Stimulated activated naive CD8-positive, alpha-beta T cell treated with anti-CD3 and anti-CD28 coated beads, Interleukin-15, amount 100 ng/mL, for 72 hours (primary cell): ENCODE data around the gene CACNA1G.

ENCODE experiments used
- ATAC-seq: fragments of 150-1000 bp; cut with Tn5 transposase; 2 replicates; pipeline ENCODE4 v1.10.0; 2021; ENCODE audit warnings: mild to moderate bottlenecking, moderate library complexity
- DNase-seq, 2 donors: peaks; one replicate each; pipeline ENCODE4 v3.0.0; 2021 to 2022
- H3K27ac Mint-ChIP-seq, 2 donors: one replicate each; pipeline ENCODE4 v1.8.0; 2022; ENCODE audit warnings: mild to moderate bottlenecking in 2 of 2, mixed read lengths in 2 of 2, moderate library complexity in 2 of 2
- H3K27me3 Mint-ChIP-seq: one replicate; pipeline ENCODE4 v1.8.0; 2022; ENCODE audit warnings: mixed read lengths
- H3K4me1 Mint-ChIP-seq: one replicate; pipeline ENCODE4 v1.8.0; 2022; ENCODE audit warnings: mild to moderate bottlenecking, mixed read lengths
- H3K4me3 Mint-ChIP-seq, 2 donors: one replicate each; pipeline ENCODE4 v1.8.0; 2022; ENCODE audit warnings: mild to moderate bottlenecking in 2 of 2, mixed read lengths in 2 of 2, moderate library complexity in 1 of 2
- H3K9me3 Mint-ChIP-seq, 2 donors: one replicate each; pipeline ENCODE4 v1.8.0; 2022; ENCODE audit warnings: mixed read lengths in 2 of 2

Gene CACNA1G

GRCh38 chr17:50565402-50566350, 5.2 kb downstream of the CACNA1G start:
- peak overlapping the region in 1 of 2 donors; percentile 43 for H3K27ac Mint-ChIP-seq
- no peaks in the 10 kb centered on the region for H3K9me3 Mint-ChIP-seq
- ATAC-seq = no peak
- peaks cover 24% of the 10 kb centered on the region for H3K4me1 Mint-ChIP-seq
- DNase-seq = no peak
- H3K4me3 Mint-ChIP-seq = no peak overlapping the region
- peaks cover 66% of the 10 kb centered on the region for H3K27me3 Mint-ChIP-seq

- H3K27ac Mint-ChIP-seq = no peak overlapping the region
- no peak overlapping the region for H3K4me3 Mint-ChIP-seq
- H3K9me3 Mint-ChIP-seq = no peaks in the 10 kb centered on the region
- DNase-seq = no peak
- no peak for ATAC-seq
- peaks cover 24% of the 10 kb centered on the region for H3K4me1 Mint-ChIP-seq
- peaks cover 63% of the 10 kb centered on the region for H3K27me3 Mint-ChIP-seq
Observed at GRCh38 chr17:50566886-50567285, 6.4 kb downstream of the CACNA1G start.

- Mint-ChIP-seq H3K4me3 (no peak overlapping the region), H3K4me1 (peaks cover 15% of the 10 kb centered on the region), H3K27me3 (peaks cover 46% of the 10 kb centered on the region), H3K9me3 (no peaks in the 10 kb centered on the region), H3K27ac (no peak overlapping the region)
- ATAC-seq (no peak), DNase-seq (no peak)
Observed at GRCh38 chr17:50568659-50569058, 8.1 kb downstream of the CACNA1G start.

GRCh38 chr17:50569592-50569991, 9.1 kb downstream of the CACNA1G start:
- peaks cover 14% of the 10 kb centered on the region for H3K4me1 Mint-ChIP-seq
- DNase-seq = no peak
- H3K9me3 Mint-ChIP-seq = no peaks in the 10 kb centered on the region
- peaks cover 36% of the 10 kb centered on the region for H3K27me3 Mint-ChIP-seq
- ATAC-seq = no peak
- no peak overlapping the region for H3K4me3 Mint-ChIP-seq
- H3K27ac Mint-ChIP-seq = no peak overlapping the region

- H3K27me3 Mint-ChIP-seq = peaks cover 32% of the 10 kb centered on the region
- H3K9me3 Mint-ChIP-seq = no peaks in the 10 kb centered on the region
- DNase-seq (no peak), ATAC-seq (no peak)
- no peak overlapping the region for H3K27ac Mint-ChIP-seq
- H3K4me3 Mint-ChIP-seq = no peak overlapping the region
- peaks cover 10% of the 10 kb centered on the region for H3K4me1 Mint-ChIP-seq
Observed at GRCh38 chr17:50570032-50570431, 9.5 kb downstream of the CACNA1G start.

- Mint-ChIP-seq H3K27me3 (peaks cover 27% of the 10 kb centered on the region), H3K4me3 (no peak overlapping the region), H3K4me1 (peaks cover 5% of the 10 kb centered on the region), H3K27ac (no peak overlapping the region), H3K9me3 (no peaks in the 10 kb centered on the region)
- ATAC-seq = no peak
- DNase-seq = no peak
Observed at GRCh38 chr17:50570528-50570927, 10.0 kb downstream of the CACNA1G start.

- ATAC-seq = no peak
- no peak for DNase-seq
- Mint-ChIP-seq H3K9me3 (no peaks in the 10 kb centered on the region), H3K4me1 (no peaks in the 10 kb centered on the region), H3K27me3 (peaks cover 16% of the 10 kb centered on the region), H3K4me3 (no peak overlapping the region), H3K27ac (no peak overlapping the region)
Observed at GRCh38 chr17:50571681-50572080, 11.2 kb downstream of the CACNA1G start.

GRCh38 chr17:50572541-50572940, 12.0 kb downstream of the CACNA1G start:
- no peaks in the 10 kb centered on the region for H3K9me3 Mint-ChIP-seq
- no peak for ATAC-seq
- H3K4me3 Mint-ChIP-seq = no peak overlapping the region
- peaks cover 7% of the 10 kb centered on the region for H3K27me3 Mint-ChIP-seq
- no peaks in the 10 kb centered on the region for H3K4me1 Mint-ChIP-seq
- no peak for DNase-seq
- no peak overlapping the region for H3K27ac Mint-ChIP-seq

- no peak overlapping the region for H3K27ac Mint-ChIP-seq
- no peak overlapping the region for H3K4me3 Mint-ChIP-seq
- no peaks in the 10 kb centered on the region for H3K4me1 Mint-ChIP-seq
- ATAC-seq = no peak
- H3K9me3 Mint-ChIP-seq = no peaks in the 10 kb centered on the region
- H3K27me3 Mint-ChIP-seq = no peaks in the 10 kb centered on the region
- no peak for DNase-seq
Observed at GRCh38 chr17:50573866-50574611, 13.5 kb downstream of the CACNA1G start.

GRCh38 chr17:50575581-50576210, 15.2 kb downstream of the CACNA1G start:
- ATAC-seq = no peak
- H3K27ac Mint-ChIP-seq = no peak overlapping the region
- no peak for DNase-seq

GRCh38 chr17:50576864-50577263, 16.3 kb downstream of the CACNA1G start:
- no peak overlapping the region for H3K27ac Mint-ChIP-seq
- no peak for DNase-seq
- no peak overlapping the region for H3K4me3 Mint-ChIP-seq
- ATAC-seq = no peak
- peaks cover 10% of the 10 kb centered on the region for H3K27me3 Mint-ChIP-seq
- H3K4me1 Mint-ChIP-seq = no peaks in the 10 kb centered on the region
- H3K9me3 Mint-ChIP-seq = no peaks in the 10 kb centered on the region

More at GRCh38 chr17:50575581-50576210, 15.2 kb downstream of the CACNA1G start:
- H3K27me3 Mint-ChIP-seq = peaks cover 7% of the 10 kb centered on the region
- no peaks in the 10 kb centered on the region for H3K4me1 Mint-ChIP-seq
- H3K9me3 Mint-ChIP-seq = no peaks in the 10 kb centered on the region
- no peak overlapping the region for H3K4me3 Mint-ChIP-seq

GRCh38 chr17:50577451-50577954, 17.0 kb downstream of the CACNA1G start:
- no peak for ATAC-seq

GRCh38 chr17:50578173-50578572, 17.7 kb downstream of the CACNA1G start:
- no peak overlapping the region for H3K27ac Mint-ChIP-seq
- no peaks in the 10 kb centered on the region for H3K4me1 Mint-ChIP-seq
- H3K9me3 Mint-ChIP-seq = no peaks in the 10 kb centered on the region
- ATAC-seq (no peak), DNase-seq (no peak)
- no peak overlapping the region for H3K4me3 Mint-ChIP-seq
- H3K27me3 Mint-ChIP-seq = peaks cover 21% of the 10 kb centered on the region

More at GRCh38 chr17:50577451-50577954, 17.0 kb downstream of the CACNA1G start:
- no peaks in the 10 kb centered on the region for H3K4me1 Mint-ChIP-seq
- peaks cover 16% of the 10 kb centered on the region for H3K27me3 Mint-ChIP-seq
- no peak for DNase-seq
- H3K27ac Mint-ChIP-seq = no peak overlapping the region
- no peaks in the 10 kb centered on the region for H3K9me3 Mint-ChIP-seq
- H3K4me3 Mint-ChIP-seq = no peak overlapping the region

- H3K9me3 Mint-ChIP-seq = no peaks in the 10 kb centered on the region
- H3K4me3 Mint-ChIP-seq = no peak overlapping the region
- DNase-seq (no peak), ATAC-seq (no peak)
- no peak overlapping the region for H3K27ac Mint-ChIP-seq
- H3K4me1 Mint-ChIP-seq = no peaks in the 10 kb centered on the region
- peaks cover 30% of the 10 kb centered on the region for H3K27me3 Mint-ChIP-seq
Observed at GRCh38 chr17:50579399-50579798, 18.9 kb downstream of the CACNA1G start.

- DNase-seq = no peak
- no peak overlapping the region for H3K4me3 Mint-ChIP-seq
- peaks cover 30% of the 10 kb centered on the region for H3K27me3 Mint-ChIP-seq
Observed at GRCh38 chr17:50580646-50581045, 20.1 kb downstream of the CACNA1G start.

More at GRCh38 chr17:50580646-50581045, 20.1 kb downstream of the CACNA1G start:
- H3K9me3 Mint-ChIP-seq = no peaks in the 10 kb centered on the region
- no peak for ATAC-seq
- no peaks in the 10 kb centered on the region for H3K4me1 Mint-ChIP-seq
- no peak overlapping the region for H3K27ac Mint-ChIP-seq
